Body of pancreas (tissue), 4 donors: ENCODE measurements around the gene PRR29.

Source experiments
- CTCF ChIP-seq, 7 experiments: fragments of 450-650 bp in 4 of 7; fragments of 200-600 bp in 3 of 7; sonication (generic) in 3 of 7; IDR thresholded peaks; one replicate each; pipeline ENCODE4 v1.5.1; 2016 to 2019; ENCODE audit warnings: antibody characterized with exemption in 7 of 7
- POLR2A ChIP-seq, 3 donors: fragments of 450-650 bp; IDR thresholded peaks; one replicate each; pipeline ENCODE4 v1.6.1; 2016; ENCODE audit warnings: antibody characterized with exemption in 3 of 3, mild to moderate bottlenecking in 2 of 3

GRCh38 chr17:64005734-64006167 is 7.6 kb downstream of the PRR29 start:
- TF ChIP-seq CTCF (IDR thresholded peaks at IDR 0.05): no peak
- no peak for TF ChIP-seq POLR2A (IDR thresholded peaks at IDR 0.05)
